ENCODE measurements around the gene TMEM150C.
"Not testable (repeated sequence)": the region's sequence is repeated elsewhere in the genome, so short reads cannot be mapped to it uniquely, and the experiment has no call there.

Gene TMEM150C

DNA sequence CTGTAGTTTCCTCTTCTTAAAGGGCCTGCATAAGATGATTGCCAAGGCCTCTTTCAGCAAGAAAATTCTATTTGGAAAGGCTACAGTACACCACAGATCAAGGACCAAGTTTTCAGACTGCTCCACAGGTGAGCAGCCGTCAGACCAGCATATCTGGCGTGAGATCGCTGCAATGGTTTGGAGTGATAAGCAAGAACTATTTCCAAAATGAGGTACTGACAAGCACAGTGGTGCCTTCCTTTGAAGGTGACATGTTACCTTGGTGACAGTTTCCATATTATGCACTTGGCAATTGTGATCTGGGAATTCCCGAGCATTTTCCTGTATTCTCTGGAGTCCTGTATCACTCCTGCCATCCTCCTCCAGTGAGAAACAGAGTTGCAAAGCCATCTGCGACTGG, 7.3 kb upstream of the TMEM150C start:
- DNase-seq (ENCODE audit: low spot score), result no peak

DNA sequence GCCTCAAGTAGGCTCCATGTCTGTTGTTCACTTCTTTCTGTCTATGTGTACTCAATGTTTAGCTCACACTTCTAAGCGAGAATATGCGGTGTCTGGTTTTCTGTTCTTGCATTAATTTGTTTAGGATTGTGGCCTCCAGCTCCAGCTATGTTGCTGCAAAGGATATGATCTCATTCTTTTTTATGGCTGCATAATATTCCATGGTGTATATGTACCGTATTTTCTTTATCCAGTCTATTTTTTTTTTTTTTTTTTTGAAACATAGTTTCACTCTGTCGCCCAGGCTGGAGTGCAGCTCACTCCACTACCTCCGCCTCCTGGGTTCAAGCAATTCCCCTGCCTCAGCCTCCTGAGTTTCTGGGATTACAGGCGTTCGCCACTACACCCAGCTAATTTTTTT, 5.7 kb upstream of the TMEM150C start:
- DNase-seq (ENCODE audit: low spot score), result no peak

GRCh38 chr4:82562564-82562854, 721 bp upstream of the TMEM150C start:
- no peak for DNase-seq (ENCODE audit: low spot score)

DNA sequence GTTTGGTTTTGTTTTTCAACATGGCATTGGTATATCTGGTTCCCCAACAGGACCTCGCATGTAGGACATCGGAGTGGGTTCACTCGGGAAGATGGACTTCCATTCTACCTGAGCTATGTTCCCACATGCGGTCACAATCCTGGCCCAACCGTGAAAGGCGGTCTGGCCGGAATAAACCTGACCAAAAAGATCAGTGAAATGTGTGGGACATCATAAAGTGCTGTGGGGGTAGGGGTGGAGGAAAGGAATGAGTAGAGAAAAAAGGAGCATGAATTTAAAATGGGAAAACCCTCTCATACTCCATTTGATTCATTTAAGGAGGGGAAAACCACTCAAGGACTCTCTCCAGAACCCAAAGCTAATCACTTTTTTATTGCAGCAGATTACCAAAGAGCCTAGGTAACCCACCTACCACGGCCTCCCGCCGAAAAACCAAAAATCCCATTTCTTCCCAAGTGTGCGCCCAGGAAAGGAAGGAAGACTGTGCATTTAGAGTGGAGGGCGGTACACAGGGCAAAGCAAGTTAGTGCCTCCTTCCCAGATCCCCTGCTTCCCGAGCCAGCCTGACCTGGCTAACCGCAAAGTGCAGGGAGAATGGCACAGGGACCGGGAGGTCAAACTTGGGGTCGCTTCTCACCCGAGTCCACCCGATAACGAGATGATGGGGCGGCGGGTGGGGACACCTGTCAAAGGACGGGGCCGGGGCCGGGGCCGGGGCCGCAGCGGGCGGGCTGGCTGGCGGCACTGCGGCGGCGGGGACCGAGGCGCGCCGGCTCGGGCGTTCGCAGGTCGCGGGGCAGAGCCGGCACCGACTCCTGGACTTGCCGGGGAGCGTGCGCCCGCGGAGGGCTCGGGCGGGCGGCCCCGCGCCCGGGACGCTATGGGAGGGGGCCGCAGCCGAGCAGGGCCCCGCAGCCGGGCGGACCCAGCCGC, 669 bp downstream of the TMEM150C start:
- DNase-seq (ENCODE audit: low spot score), result no peak

GRCh38 chr4:82559735-82560120, 2.1 kb downstream of the TMEM150C start:
- no peak for DNase-seq (ENCODE audit: low spot score)

DNA sequence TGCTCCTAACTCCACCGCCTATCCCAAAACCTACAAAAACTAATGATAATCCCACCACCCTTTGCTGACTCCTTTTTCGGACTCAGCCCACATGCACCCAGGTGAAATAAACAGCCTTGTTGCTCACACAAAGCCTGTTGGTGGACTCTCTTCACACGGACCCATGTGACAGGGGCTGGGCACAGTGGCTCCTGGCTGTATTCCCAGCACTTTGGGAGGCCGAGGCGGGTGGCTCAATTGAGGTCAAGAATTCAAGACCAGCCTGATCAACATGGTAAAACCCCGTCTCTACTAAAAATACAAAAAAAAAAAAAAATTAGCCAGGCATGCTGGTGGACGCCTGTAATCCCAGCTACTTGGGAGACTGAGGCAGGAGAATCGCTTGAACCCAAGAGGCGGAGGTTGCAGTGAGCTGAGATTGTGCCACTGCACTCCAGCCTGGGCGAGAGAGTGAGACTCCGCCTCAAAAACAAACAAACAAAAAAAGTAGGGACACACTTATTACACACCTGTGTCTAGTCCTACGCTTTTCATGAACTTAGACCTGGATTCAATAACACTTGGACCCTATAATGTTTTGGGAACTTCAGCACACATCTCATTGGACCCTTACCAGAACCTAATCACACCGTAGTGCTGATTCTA, 2.6 kb downstream of the TMEM150C start:
- DNase-seq (ENCODE audit: low spot score), result not testable (repeated sequence)

GRCh38 chr4:82555276-82555675, 6.5 kb downstream of the TMEM150C start:
- DNase-seq (ENCODE audit: low spot score), result no peak

GRCh38 chr4:82553020-82553419, 8.8 kb downstream of the TMEM150C start:
- no peak for DNase-seq (ENCODE audit: low spot score)

GRCh38 chr4:82551734-82552133, 10.1 kb downstream of the TMEM150C start:
- no peak for DNase-seq (ENCODE audit: low spot score)

GRCh38 chr4:82547850-82548249, 13.9 kb downstream of the TMEM150C start:
- DNase-seq (ENCODE audit: low spot score), result not testable (repeated sequence)

GRCh38 chr4:82543131-82543530, 18.7 kb downstream of the TMEM150C start:
- no peak for DNase-seq (ENCODE audit: low spot score)

GRCh38 chr4:82542642-82543041, 19.1 kb downstream of the TMEM150C start:
- DNase-seq (ENCODE audit: low spot score), result no peak

DNA sequence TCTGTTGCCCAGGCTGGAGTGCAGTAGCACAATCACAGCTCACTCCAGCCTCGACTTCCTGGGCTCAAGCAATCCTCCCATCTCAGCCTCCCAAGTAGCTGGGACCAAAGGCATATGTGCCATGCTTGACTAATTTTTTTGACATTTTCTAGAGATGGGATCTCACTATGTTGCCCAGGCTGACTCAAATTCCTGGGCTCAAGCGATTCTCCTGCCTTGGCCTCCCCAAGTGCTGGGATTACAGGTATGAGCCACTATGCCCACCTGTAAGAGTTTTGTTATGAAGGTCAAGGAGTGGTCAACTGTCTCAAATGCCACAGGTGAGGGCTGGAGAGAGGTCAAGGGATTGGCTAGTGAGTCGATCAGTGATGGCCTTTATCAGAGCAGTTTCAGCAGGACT, 32.5 kb downstream of the TMEM150C start:
- DNase-seq (ENCODE audit: low spot score), result no peak

DNA sequence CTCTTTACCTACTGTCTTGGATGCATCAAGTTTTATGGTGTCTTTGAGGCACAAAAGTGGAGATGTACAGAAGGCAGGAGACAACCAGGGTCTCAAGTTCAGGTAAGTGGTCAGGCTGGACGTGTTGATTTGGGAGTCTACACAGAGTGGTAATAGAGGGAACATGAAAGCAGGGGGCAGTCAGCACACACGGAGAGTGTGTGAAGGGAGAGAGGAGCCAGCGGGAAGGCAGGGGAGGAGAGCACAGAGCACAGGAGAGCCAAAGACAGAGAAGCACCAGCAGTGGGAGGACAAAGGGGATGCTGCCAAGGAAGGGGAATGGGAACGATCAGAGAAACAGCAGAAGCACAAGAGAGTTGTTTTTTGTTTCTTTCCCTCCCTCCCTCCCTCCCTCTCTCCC, 32.9 kb downstream of the TMEM150C start:
- no peak for DNase-seq (ENCODE audit: low spot score)

DNA sequence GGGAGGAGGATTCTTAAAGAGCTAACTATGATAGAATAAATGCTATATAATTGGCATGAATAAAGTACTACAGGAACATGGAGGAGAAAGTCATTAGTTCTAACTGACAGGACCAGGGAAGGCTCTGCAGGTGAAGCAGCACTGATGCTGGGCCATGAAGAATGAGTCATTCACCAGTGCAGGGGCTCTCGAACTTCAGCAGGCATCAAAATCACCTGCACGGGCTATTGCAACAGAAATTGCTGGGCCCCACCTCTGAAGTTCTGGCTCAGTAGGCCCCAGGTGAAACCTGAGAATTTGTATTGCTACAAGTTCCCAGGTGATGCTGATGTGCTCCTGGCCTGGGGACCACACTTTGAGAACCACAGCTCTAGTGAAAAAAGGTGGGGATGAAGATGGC, 33.7 kb downstream of the TMEM150C start:
- DNase-seq (ENCODE audit: low spot score), result no peak

- DNase-seq (ENCODE audit: low spot score), result no peak
Measured at GRCh38 chr4:82525307-82525911, 36.4 kb downstream of the TMEM150C start.

- DNase-seq (ENCODE audit: low spot score), result no peak
Measured at GRCh38 chr4:82524570-82525152, 37.1 kb downstream of the TMEM150C start.

GRCh38 chr4:82523179-82523578, 38.6 kb downstream of the TMEM150C start:
- DNase-seq (ENCODE audit: low spot score), result no peak

- no peak for DNase-seq (ENCODE audit: low spot score)
Measured at GRCh38 chr4:82522472-82522871, 39.3 kb downstream of the TMEM150C start.

DNA sequence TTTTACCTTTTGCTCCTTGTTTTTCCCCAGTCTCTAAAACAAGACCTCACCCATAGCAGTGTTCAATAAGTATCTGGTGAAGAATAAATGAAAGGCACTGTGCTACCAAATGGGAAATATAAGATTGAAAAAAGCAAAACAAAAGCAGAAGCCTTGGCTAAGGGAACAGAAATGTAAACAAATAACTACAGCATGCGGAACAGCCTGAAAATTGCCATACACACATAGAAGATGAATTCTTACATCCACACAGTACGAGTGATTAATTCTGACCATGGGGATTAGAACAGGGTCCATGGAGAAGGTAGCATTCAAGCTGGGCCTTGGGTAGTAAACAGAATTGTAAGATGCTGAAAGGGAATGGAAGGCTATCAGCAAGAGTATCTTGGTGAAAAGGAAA, 40.5 kb downstream of the TMEM150C start:
- DNase-seq (ENCODE audit: low spot score), result no peak

DNA sequence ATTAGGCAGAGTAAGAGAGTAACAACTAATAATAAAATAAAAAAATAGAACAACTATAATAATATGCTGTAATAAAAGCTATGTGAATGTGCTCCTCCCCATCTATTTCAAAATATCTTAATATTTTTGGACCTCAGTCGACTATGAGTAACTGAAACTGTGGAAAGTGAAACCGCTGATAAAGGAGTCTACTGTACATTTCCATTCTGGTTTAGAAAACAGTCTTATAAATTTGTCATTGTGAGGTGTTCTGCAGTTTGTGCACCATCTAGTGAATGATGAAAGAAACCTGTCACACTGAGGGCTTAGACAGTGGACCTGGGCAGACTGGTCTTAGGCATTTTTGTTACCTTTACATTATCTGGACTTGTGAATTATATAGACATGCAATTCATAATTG, 42.0 kb downstream of the TMEM150C start:
- DNase-seq (ENCODE audit: low spot score), result no peak

- DNase-seq (ENCODE audit: low spot score), result no peak
Measured at GRCh38 chr4:82519072-82519471, 42.7 kb downstream of the TMEM150C start.

GRCh38 chr4:82517043-82517442, 44.7 kb downstream of the TMEM150C start:
- DNase-seq (ENCODE audit: low spot score), result no peak
